PC-9 (cell line): Measurements from ENCODE around the gene POFUT2. TPM values are rescaled to one million over a fixed set of nuclear protein-coding genes. Genes with fewer than 3 reads are reported as not detected.

ENCODE experiments used
- BruUV-seq: library from RNA; stranded (reverse); fragments of 400-500 nt; replicated peaks from 2 replicates; lab custom pipeline; 2021; lab: Mats Ljungman, UMichigan
- CTCF ChIA-PET: fragments of 300-600 bp; sonication (Branson Sonifier 250); formaldehyde crosslinking; loops from one replicate; lab custom pipeline; 2022; ENCODE audit warnings: antibody characterized with exemption; lab: Charles Lee
- POLR2A ChIA-PET: fragments of 300-600 bp; sonication (Branson Sonifier 250); formaldehyde crosslinking; loops from one replicate; lab custom pipeline; 2022; ENCODE audit warnings: antibody characterized with exemption; ENCODE audit not compliant: unreplicated experiment; lab: Charles Lee
- DNase-seq, 2 experiments: peaks; one replicate each; pipeline versions ENCODE4 v3.0.0 to v3.0.0-alpha.2; 2015 to 2022; ENCODE audit warnings: mixed read lengths in 1 of 2
- H2AFZ ChIP-seq: fragments of 200-600 bp; sonication (generic); 2 replicates; pipeline ENCODE4 v1.8.1; 2017; ENCODE audit warnings: antibody characterized with exemption
- H3F3A ChIP-seq: fragments of 200-600 bp; sonication (generic); 2 replicates; pipeline ENCODE4 v1.8.1; 2017; ENCODE audit warnings: antibody characterized with exemption, mild to moderate bottlenecking, low read depth; ENCODE audit not compliant: insufficient read depth
- H3K27ac ChIP-seq: fragments of 200-600 bp; sonication (generic); 2 replicates; pipeline ENCODE4 v1.6.1; 2016; ENCODE audit warnings: mixed run types
- H3K27me3 ChIP-seq: fragments of 200-600 bp; sonication (generic); 2 replicates; pipeline ENCODE4 v1.6.1; 2016; ENCODE audit warnings: low read depth, mixed run types; ENCODE audit not compliant: insufficient read depth
- H3K36me3 ChIP-seq: fragments of 200-600 bp; sonication (generic); 2 replicates; pipeline ENCODE4 v1.6.1; 2016; ENCODE audit warnings: low read depth, mixed run types
- H3K4me1 ChIP-seq: fragments of 200-600 bp; sonication (generic); replicated peaks from 2 replicates; pipeline ENCODE4 v1.6.1; 2016; ENCODE audit warnings: mixed run types; ENCODE audit not compliant: insufficient read depth
- H3K4me2 ChIP-seq: fragments of 200-600 bp; sonication (generic); 2 replicates; pipeline ENCODE4 v1.6.1; 2017; ENCODE audit warnings: mixed run types
- H3K4me3 ChIP-seq: fragments of 200-600 bp; sonication (generic); 2 replicates; pipeline ENCODE4 v1.6.1; 2016; ENCODE audit warnings: mixed run types
- H3K79me2 ChIP-seq: fragments of 200-600 bp; sonication (generic); 2 replicates; pipeline ENCODE4 v1.6.1; 2017; ENCODE audit warnings: low read depth, mixed run types
- H3K9me2 ChIP-seq: fragments of 200-600 bp; sonication (generic); 2 replicates; pipeline ENCODE4 v1.8.1; 2017; ENCODE audit warnings: mild to moderate bottlenecking; ENCODE audit not compliant: insufficient read depth
- H3K9me3 ChIP-seq: fragments of 200-600 bp; sonication (generic); 2 replicates; pipeline ENCODE4 v1.8.1; 2016; ENCODE audit warnings: low read depth; ENCODE audit not compliant: insufficient read depth
- H4K20me1 ChIP-seq: fragments of 200-600 bp; sonication (generic); 2 replicates; pipeline ENCODE4 v1.8.1; 2017; ENCODE audit not compliant: insufficient read depth
- CTCF ChIP-seq: fragments of 200-600 bp; sonication (generic); conservative IDR thresholded peaks from 2 replicates; pipeline ENCODE4 v1.6.1; 2017; ENCODE audit warnings: mixed run types, antibody characterized with exemption, mild to moderate bottlenecking, moderate library complexity
- EZH2 ChIP-seq: fragments of 200-600 bp; sonication (generic); IDR thresholded peaks from 2 replicates; pipeline ENCODE4 v1.8.0; 2017; ENCODE audit warnings: antibody characterized with exemption, low read depth
- intact Hi-C: fragments of 100-400 bp; cut with micrococcal nuclease; formaldehyde crosslinking; loops from one replicate; pipeline ENCODE4 v1.10.0; 2022; ENCODE audit not compliant: unreplicated experiment
- total RNA-seq: library from RNA; stranded (reverse); gene quantifications from 2 replicates; pipeline ENCODE4 v1.2.3, GENCODE V29; 2021

Gene POFUT2
- total RNA-seq, 1 experiment from 2014 or later: 32.6 TPM

GRCh38 chr21:45234965-45235364 is 52.7 kb downstream of the POFUT2 start:
- ChIA-PET POLR2A (no interaction called here), CTCF (no interaction called here)
- Histone ChIP-seq H3K36me3 (no peaks in the 10 kb centered on the region), H3K4me3 (no peak overlapping the region), H3K79me2 (no peaks in the 10 kb centered on the region), H3K9me2 (no peaks in the 10 kb centered on the region), H3K4me2 (no peak overlapping the region), H3K4me1 (no peaks in the 10 kb centered on the region), H3F3A (no peaks in the 10 kb centered on the region), H3K27ac (no peak overlapping the region), H3K9me3 (no peaks in the 10 kb centered on the region), H3K27me3 (no peaks in the 10 kb centered on the region), H4K20me1 (no peaks in the 10 kb centered on the region), H2AFZ (no peak overlapping the region)
- BruUV-seq: no TSS peak
- TF ChIP-seq EZH2 (no peak), CTCF (no peak)
- DNase-seq: no peak
- intact Hi-C loops: no loop called here

DNA sequence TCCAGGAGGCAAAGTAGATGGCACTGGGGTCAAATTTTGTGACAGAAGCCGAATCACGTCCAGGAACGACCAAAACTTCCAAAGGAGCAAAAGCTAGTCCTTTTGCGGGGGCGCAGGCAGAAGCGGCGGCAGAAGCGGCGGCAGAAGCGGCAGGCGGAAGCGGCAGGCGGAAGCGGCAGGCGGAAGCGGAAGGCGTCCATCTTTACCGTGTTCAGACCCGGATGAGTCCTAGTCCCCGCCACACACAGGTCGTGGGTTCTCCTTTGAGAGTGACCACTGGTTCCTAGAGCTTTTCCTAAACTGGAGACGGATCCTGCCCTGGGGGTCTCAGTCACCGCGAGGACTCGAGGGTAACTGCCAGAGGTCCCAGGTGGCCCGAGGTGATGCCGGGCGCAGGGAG is 53.6 kb downstream of the POFUT2 start:
- TF ChIP-seq CTCF (no peak), EZH2 (no peak)
- ChIA-PET POLR2A (no interaction called here), CTCF (no interaction called here)
- no TSS peak for BruUV-seq
- Histone ChIP-seq H3K27me3 (no peaks in the 10 kb centered on the region), H3K9me2 (no peaks in the 10 kb centered on the region), H3K9me3 (no peaks in the 10 kb centered on the region), H3K4me1 (peaks cover 3% of the 10 kb centered on the region; the same call in 1 of the 2 replicates), H3K79me2 (no peaks in the 10 kb centered on the region), H4K20me1 (no peaks in the 10 kb centered on the region), H3F3A (peaks cover under 1% of the 10 kb centered on the region; the same call in 1 of the 2 replicates), H3K4me3 (no peak overlapping the region), H2AFZ (no peak overlapping the region), H3K27ac (no peak overlapping the region), H3K4me2 (no peak overlapping the region), H3K36me3 (no peaks in the 10 kb centered on the region)
- intact Hi-C loops: no loop called here
- no peak for DNase-seq

DNA sequence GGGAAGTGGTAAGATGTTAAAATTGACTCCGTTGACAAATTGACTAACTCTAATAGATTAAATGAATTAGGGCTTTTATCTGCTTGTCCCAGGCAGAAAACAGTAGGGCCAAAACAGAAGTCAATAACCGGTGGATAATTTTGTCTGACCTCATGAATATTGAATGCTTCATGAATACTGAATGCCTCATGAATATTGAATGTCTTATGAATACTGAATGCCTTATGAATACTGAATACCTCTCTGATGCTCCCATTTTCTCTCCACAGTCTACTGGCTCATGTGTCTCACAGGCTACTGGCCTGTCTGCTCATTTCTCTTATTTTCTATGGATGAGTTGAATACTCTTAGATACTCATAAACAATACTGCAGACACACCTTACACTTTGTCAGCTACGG is 56.0 kb downstream of the POFUT2 start:
- H3K36me3 ChIP-seq: no peaks in the 10 kb centered on the region
- H3K4me3 ChIP-seq: no peak overlapping the region
- ChIA-PET CTCF (no interaction called here), POLR2A (no interaction called here)
- no TSS peak for BruUV-seq
- no peaks in the 10 kb centered on the region for H3K79me2 ChIP-seq
- TF ChIP-seq CTCF (no peak), EZH2 (no peak)
- intact Hi-C loops: no loop called here
- H4K20me1 ChIP-seq: no peaks in the 10 kb centered on the region
- H3K27ac ChIP-seq: no peak overlapping the region
- no peaks in the 10 kb centered on the region for H3K27me3 ChIP-seq
- H3K4me1 ChIP-seq: peaks cover 14% of the 10 kb centered on the region; the same call in 1 of the 2 replicates
- H3K4me2 ChIP-seq: no peak overlapping the region
- no peak overlapping the region for H2AFZ ChIP-seq
- peaks cover 12% of the 10 kb centered on the region; the same call in 1 of the 2 replicates for H3F3A ChIP-seq
- H3K9me2 ChIP-seq: no peaks in the 10 kb centered on the region
- no peaks in the 10 kb centered on the region for H3K9me3 ChIP-seq
- no peak for DNase-seq
